GM23338 (cell line): ENCODE results near the gene GSN. TPM values are rescaled to one million over a fixed set of nuclear protein-coding genes. Genes with fewer than 3 reads are reported as not detected.

Source experiments
- ATAC-seq: fragments of 200-7000 bp; cut with Tn5 transposase; 3 replicates; pipeline ENCODE4 v1.9.1; 2020
- DNase-seq: peaks from one replicate; pipeline ENCODE4 v3.0.0-alpha.2; 2015; ENCODE audit warnings: low spot score
- H2AFZ ChIP-seq: fragments of 200-600 bp; sonication (generic); 2 replicates; pipeline ENCODE4 v1.8.0; 2016; ENCODE audit warnings: antibody characterized with exemption, mild to moderate bottlenecking, moderate library complexity
- H3F3A ChIP-seq: fragments of 200-600 bp; sonication (generic); replicated peaks from 2 replicates; pipeline ENCODE4 v1.8.0; 2017; ENCODE audit warnings: antibody characterized with exemption, mixed run types, low read depth
- H3K27ac ChIP-seq: fragments of 200-600 bp; sonication (generic); 2 replicates; pipeline ENCODE4 v1.6.1; 2016; ENCODE audit warnings: low read depth
- H3K27me3 ChIP-seq: fragments of 200-600 bp; sonication (generic); 2 replicates; pipeline ENCODE4 v1.8.0; 2016; ENCODE audit warnings: mild to moderate bottlenecking, mixed run types, moderate library complexity; ENCODE audit not compliant: insufficient read depth
- H3K36me3 ChIP-seq: fragments of 200-600 bp; sonication (generic); 2 replicates; pipeline ENCODE4 v1.8.0; 2016; ENCODE audit warnings: mild to moderate bottlenecking; ENCODE audit not compliant: insufficient read depth
- H3K4me1 ChIP-seq: fragments of 200-600 bp; sonication (generic); 2 replicates; pipeline ENCODE4 v1.8.0; 2016; ENCODE audit warnings: mild to moderate bottlenecking, moderate library complexity; ENCODE audit not compliant: insufficient read depth
- H3K4me2 ChIP-seq: fragments of 200-600 bp; sonication (generic); 2 replicates; pipeline ENCODE4 v1.7.1; 2017; ENCODE audit warnings: mixed run types
- H3K4me3 ChIP-seq: fragments of 200-600 bp; sonication (generic); 2 replicates; pipeline ENCODE4 v1.6.1; 2016; ENCODE audit warnings: mixed run types
- H3K79me2 ChIP-seq: fragments of 200-600 bp; sonication (generic); replicated peaks from 2 replicates; pipeline ENCODE4 v1.8.0; 2017; ENCODE audit warnings: mild to moderate bottlenecking; ENCODE audit not compliant: insufficient read depth
- H3K9me2 ChIP-seq: fragments of 200-600 bp; sonication (generic); 2 replicates; pipeline ENCODE4 v1.8.0; 2017; ENCODE audit not compliant: insufficient read depth
- H4K20me1 ChIP-seq: fragments of 200-600 bp; sonication (generic); replicated peaks from 2 replicates; pipeline ENCODE4 v1.8.0; 2017; ENCODE audit warnings: mild to moderate bottlenecking; ENCODE audit not compliant: insufficient read depth
- H3K27ac Mint-ChIP-seq: 2 replicates; pipeline ENCODE4 v1.8.0; 2020; ENCODE audit warnings: inconsistent platforms, mild to moderate bottlenecking, moderate library complexity, mixed read lengths
- H3K27me3 Mint-ChIP-seq: 3 replicates; pipeline ENCODE4 v1.8.0; 2022; ENCODE audit warnings: low read depth, mild to moderate bottlenecking, moderate library complexity, mixed read lengths, inconsistent platforms; ENCODE audit not compliant: insufficient read depth, poor library complexity
- H3K36me3 Mint-ChIP-seq: 3 replicates; pipeline ENCODE4 v1.8.0; 2021; ENCODE audit warnings: low read depth, mild to moderate bottlenecking, inconsistent platforms, moderate library complexity, mixed read lengths
- H3K4me1 Mint-ChIP-seq: 3 replicates; pipeline ENCODE4 v1.8.0; 2020; ENCODE audit warnings: mild to moderate bottlenecking, inconsistent platforms, mixed read lengths
- H3K4me3 Mint-ChIP-seq: 3 replicates; pipeline ENCODE4 v1.8.0; 2021; ENCODE audit warnings: moderate library complexity, mild to moderate bottlenecking, inconsistent platforms, mixed read lengths
- H3K9me3 Mint-ChIP-seq: 3 replicates; pipeline ENCODE4 v1.8.0; 2020; ENCODE audit warnings: moderate library complexity, mild to moderate bottlenecking, inconsistent platforms, mixed read lengths
- CTCF ChIP-seq, 2 experiments: fragments of 200-600 bp in 1 of 2; sonication (generic) in 1 of 2; conservative IDR thresholded peaks; 2 replicates each; pipeline versions ENCODE4 v1.5.1 to v1.6.1; 2016 to 2017; ENCODE audit warnings: antibody characterized with exemption in 2 of 2, low read depth in 2 of 2, mild to moderate bottlenecking in 2 of 2, moderate library complexity in 1 of 2
- EZH2 ChIP-seq: fragments of 200-600 bp; sonication (generic); IDR thresholded peaks from one replicate; pipeline ENCODE4 v1.8.0; 2017; ENCODE audit warnings: antibody characterized with exemption, mild to moderate bottlenecking, low read depth; ENCODE audit not compliant: unreplicated experiment
- EZH2phosphoT487 ChIP-seq: fragments of 200-600 bp; sonication (generic); IDR thresholded peaks from one replicate; pipeline ENCODE4 v1.8.1; 2018; ENCODE audit warnings: antibody characterized with exemption; ENCODE audit not compliant: unreplicated experiment
- NANOG ChIP-seq: IDR thresholded peaks from 2 replicates; pipeline ENCODE4 v1.6.1; 2016; ENCODE audit warnings: antibody characterized with exemption, borderline replicate concordance
- POLR2AphosphoS5 ChIP-seq: IDR thresholded peaks from 2 replicates; pipeline ENCODE4 v1.6.1; 2016; ENCODE audit warnings: antibody characterized with exemption, low read depth
- REST ChIP-seq: IDR thresholded peaks from one replicate; pipeline ENCODE4 v1.6.1; 2018; ENCODE audit warnings: antibody characterized with exemption; ENCODE audit not compliant: unreplicated experiment
- STAT1 ChIP-seq: IDR thresholded peaks from one replicate; pipeline ENCODE4 v1.6.1; 2016; ENCODE audit warnings: antibody characterized with exemption; ENCODE audit not compliant: unreplicated experiment
- ZNF462 ChIP-seq: fragments of 250-450 bp; sonication (Bioruptor Pico); IDR thresholded peaks from 2 replicates; pipeline ENCODE4 v1.5.0; 2020; ENCODE audit warnings: mild to moderate bottlenecking, moderate library complexity
- polyA plus RNA-seq: library from polyadenylated mRNA; unstranded; fragments of >200 nt; fragmentation: Nextera tagmentation; extraction: Ambion mirVana; gene quantifications from 2 replicates; pipeline ENCODE4 v1.2.1, GENCODE V29; 2016
- total RNA-seq: library from RNA; depleted of rRNA; stranded (reverse); fragments of >200 nt; shearing (Covaris generic); gene quantifications from 2 replicates; pipeline ENCODE4 v1.2.3, GENCODE V29; 2014

Gene GSN
- total and polyA plus RNA-seq, 2 experiments from 2014 or later = 30.2 to 85.7 TPM

GRCh38 chr9:121271368-121272341 is 3.7 kb downstream of the GSN start (continued):
- TF ChIP-seq CTCF (conservative IDR thresholded peaks at IDR 0.05; ENCODE audit: low read depth in 2 of 2) = no peak

GRCh38 chr9:121272401-121272948 is 4.5 kb downstream of the GSN start:
- TF ChIP-seq POLR2AphosphoS5 (no peak), EZH2phosphoT487 (no peak), STAT1 (no peak), EZH2 (no peak), ZNF462 (CRISPR knock-in tag) (no peak), REST (no peak), NANOG (no peak)
- Histone ChIP-seq H4K20me1 (no peaks in the 10 kb centered on the region; the same call in 1 of the 2 replicates), H3K4me3 (no peak overlapping the region), H3K9me2 (no peaks in the 10 kb centered on the region), H3K36me3 (no peaks in the 10 kb centered on the region), H3K27ac (no peak overlapping the region), H3K27me3 (peaks cover 18% of the 10 kb centered on the region), H3F3A (peaks cover 6% of the 10 kb centered on the region), H3K4me1 (peaks cover 30% of the 10 kb centered on the region), H2AFZ (no peak overlapping the region), H3K79me2 (peaks cover 6% of the 10 kb centered on the region), H3K4me2 (no peak overlapping the region)
- Mint-ChIP-seq H3K9me3 (no peaks in the 10 kb centered on the region), H3K4me3 (no peak overlapping the region), H3K36me3 (no peaks in the 10 kb centered on the region), H3K27me3 (peaks cover 3% of the 10 kb centered on the region), H3K27ac (no peak overlapping the region), H3K4me1 (peaks cover 46% of the 10 kb centered on the region)
- no peak for DNase-seq
- no peak for ATAC-seq
